ENCODE results near the gene ETNK1. TPM values are rescaled to one million over a fixed set of nuclear protein-coding genes. Genes with fewer than 3 reads are reported as not detected.

The ETNK1 gene
- 10 to 100 TPM; 50.9 to 77.4 (median 69.9) TPM for total RNA-seq
- 65.1 TPM for total RNA-seq (2013)
- 48.6 to 213 (median 113) reads per million in 29 experiments for total RNA-seq

GRCh38 chr12:22624870-22625761 is at the start of gene ETNK1:
Gene ETNK1, plus strand, starts transcription at chr12:22625171. Its CDS starts 260 bp downstream, at chr12:22625431.
- H3K27ac Mint-ChIP-seq: peak within 1 kb of the TSS; percentile 93 to 96
- H3K4me1 ChIP-seq (ENCODE audit: control insufficient read depth in 1 of 2, extremely low read depth in 1 of 2, insufficient read depth in 2 of 2, low read length in 2 of 2): peaks cover 8 to 35% of the 10 kb centered on the region in 2 experiments
- ATAC-seq (replicated peaks in 1 of 4) (peak; percentile 96 to 99 (median 98)), DNase-seq (peak; percentile 57 to 88 (median 76))
- H3K27me3 ChIP-seq (replicated peaks in 1 of 2; ENCODE audit: control insufficient read depth in 2 of 2, extremely low read depth in 1 of 2, insufficient read depth in 2 of 2, low read length in 1 of 2): peaks cover 0 to 4% of the 10 kb centered on the region in 2 experiments
- H3K4me3 ChIP-seq (ENCODE audit: control insufficient read depth in 1 of 2, extremely low read depth in 1 of 2, low read length in 1 of 2): peak within 1 kb of the TSS; percentile 84 to 97
- H3K9me3 ChIP-seq: no peaks in the 10 kb centered on the region
- CTCF ChIA-PET: interaction anchor here (0.7 to 1.6 kb wide), 8 partner anchors 15 to 110 kb away, joined by 3 to 5 read pairs (median 3); partner anchors contain the start of gene C2CD5 (in 2 of the 2)
- no peaks in the 10 kb centered on the region for H3K36me3 Mint-ChIP-seq
- peak within 1 kb of the TSS; percentile 85 to 99 (median 90) for H3K4me3 Mint-ChIP-seq
- POLR2A ChIA-PET: interaction anchor here (0.9 to 1.0 kb wide), 2 partner anchors 81 to 96 kb away, joined by 3 to 5 read pairs; partner anchors contain the start of gene C2CD5 (in 1 of the 2)
- H3K4me1 Mint-ChIP-seq: peaks cover 41 to 50% (median 44%) of the 10 kb centered on the region in 3 donors
- no peaks in the 10 kb centered on the region for H3K9me3 Mint-ChIP-seq
- H3K36me3 ChIP-seq (ENCODE audit: control insufficient read depth in 2 of 2, extremely low read depth in 1 of 2, insufficient read depth in 1 of 2, low read length in 1 of 2): no peaks in the 10 kb centered on the region
- peak within 1 kb of the TSS; percentile 93 for H3K27ac ChIP-seq (ENCODE audit: low read length)
- WGBS (ENCODE audit: insufficient coverage): 1% methylated on average over 71 of the region's 71 CpGs
- H3K27me3 Mint-ChIP-seq: peaks cover 6 to 10% of the 10 kb centered on the region in 2 donors

- no peaks in the 10 kb centered on the region for H3K9me3 Mint-ChIP-seq
- no peaks in the 10 kb centered on the region for H3K4me1 Mint-ChIP-seq
- peaks cover 0 to 3% of the 10 kb centered on the region in 2 donors for H3K27me3 Mint-ChIP-seq
- H3K27ac ChIP-seq (ENCODE audit: low read length): no peak overlapping the region
- no peaks in the 10 kb centered on the region for H3K36me3 ChIP-seq (ENCODE audit: control insufficient read depth in 2 of 2, extremely low read depth in 1 of 2, insufficient read depth in 1 of 2, low read length in 1 of 2)
- ChIA-PET CTCF (interaction anchor here (0.5 to 0.6 kb wide), 2 partner anchors 12 to 936 kb away, joined by 3 to 7 read pairs; no protein-coding TSS in a partner anchor), POLR2A (no interaction called here)
- H3K9me3 ChIP-seq: no peaks in the 10 kb centered on the region
- no peak overlapping the region for H3K27ac Mint-ChIP-seq
- WGBS (ENCODE audit: insufficient coverage): no CpG with 5 or more reads among the region's 1 CpG
- ATAC-seq (replicated peaks in 1 of 4): no peak
- no peaks in the 10 kb centered on the region for H3K36me3 Mint-ChIP-seq
- H3K4me1 ChIP-seq (ENCODE audit: control insufficient read depth in 1 of 2, extremely low read depth in 1 of 2, insufficient read depth in 2 of 2, low read length in 2 of 2): no peaks in the 10 kb centered on the region
- no peaks in the 10 kb centered on the region for H3K27me3 ChIP-seq (replicated peaks in 1 of 2; ENCODE audit: control insufficient read depth in 2 of 2, extremely low read depth in 1 of 2, insufficient read depth in 2 of 2, low read length in 1 of 2)
- no peak overlapping the region for H3K4me3 ChIP-seq (ENCODE audit: control insufficient read depth in 1 of 2, extremely low read depth in 1 of 2, low read length in 1 of 2)
- H3K4me3 Mint-ChIP-seq: no peak overlapping the region
- no peak for DNase-seq
Measured at GRCh38 chr12:22576065-22576464, 48.9 kb upstream of the ETNK1 start.

GRCh38 chr12:22576473-22576872 is 48.5 kb upstream of the ETNK1 start:
- no peak overlapping the region for H3K27ac ChIP-seq (ENCODE audit: low read length)
- ATAC-seq (replicated peaks in 1 of 4) (no peak), DNase-seq (no peak)
- Mint-ChIP-seq H3K9me3 (no peaks in the 10 kb centered on the region), H3K4me1 (no peaks in the 10 kb centered on the region), H3K36me3 (no peaks in the 10 kb centered on the region), H3K27me3 (peaks cover 0 to 3% of the 10 kb centered on the region in 2 donors), H3K4me3 (no peak overlapping the region), H3K27ac (no peak overlapping the region)
- CTCF ChIA-PET: no interaction called here
- no peaks in the 10 kb centered on the region for H3K4me1 ChIP-seq (ENCODE audit: control insufficient read depth in 1 of 2, extremely low read depth in 1 of 2, insufficient read depth in 2 of 2, low read length in 2 of 2)
- POLR2A ChIA-PET: no interaction called here
- no peak overlapping the region for H3K4me3 ChIP-seq (ENCODE audit: control insufficient read depth in 1 of 2, extremely low read depth in 1 of 2, low read length in 1 of 2)
- H3K36me3 ChIP-seq (ENCODE audit: control insufficient read depth in 2 of 2, extremely low read depth in 1 of 2, insufficient read depth in 1 of 2, low read length in 1 of 2): no peaks in the 10 kb centered on the region
- no peaks in the 10 kb centered on the region for H3K27me3 ChIP-seq (replicated peaks in 1 of 2; ENCODE audit: control insufficient read depth in 2 of 2, extremely low read depth in 1 of 2, insufficient read depth in 2 of 2, low read length in 1 of 2)
- WGBS (ENCODE audit: insufficient coverage): no CpG with 5 or more reads among the region's 2 CpGs
- no peaks in the 10 kb centered on the region for H3K9me3 ChIP-seq

GRCh38 chr12:22577667-22578066 is 47.3 kb upstream of the ETNK1 start:
- CTCF ChIA-PET: no interaction called here
- no peaks in the 10 kb centered on the region for H3K4me1 Mint-ChIP-seq

GRCh38 chr12:22578328-22578727 is 46.6 kb upstream of the ETNK1 start:
- no peak for ATAC-seq (replicated peaks in 1 of 4)
- CTCF ChIA-PET: no interaction called here
- Mint-ChIP-seq H3K36me3 (no peaks in the 10 kb centered on the region), H3K4me1 (no peaks in the 10 kb centered on the region), H3K4me3 (no peak overlapping the region), H3K27me3 (peaks cover 0 to 3% of the 10 kb centered on the region in 2 donors), H3K9me3 (no peaks in the 10 kb centered on the region), H3K27ac (no peak overlapping the region)
- POLR2A ChIA-PET: no interaction called here
- H3K4me3 ChIP-seq (ENCODE audit: control insufficient read depth in 1 of 2, extremely low read depth in 1 of 2, low read length in 1 of 2): no peak overlapping the region
- H3K27me3 ChIP-seq (replicated peaks in 1 of 2; ENCODE audit: control insufficient read depth in 2 of 2, extremely low read depth in 1 of 2, insufficient read depth in 2 of 2, low read length in 1 of 2): no peaks in the 10 kb centered on the region
- no peaks in the 10 kb centered on the region for H3K36me3 ChIP-seq (ENCODE audit: control insufficient read depth in 2 of 2, extremely low read depth in 1 of 2, insufficient read depth in 1 of 2, low read length in 1 of 2)
- H3K4me1 ChIP-seq (ENCODE audit: control insufficient read depth in 1 of 2, extremely low read depth in 1 of 2, insufficient read depth in 2 of 2, low read length in 2 of 2): no peaks in the 10 kb centered on the region
- no CpG with 5 or more reads among the region's 3 CpGs for WGBS (ENCODE audit: insufficient coverage)
- DNase-seq: no peak
- H3K9me3 ChIP-seq: no peaks in the 10 kb centered on the region
- no peak overlapping the region for H3K27ac ChIP-seq (ENCODE audit: low read length)

More at GRCh38 chr12:22577667-22578066, 47.3 kb upstream of the ETNK1 start:
- no peak for DNase-seq
- Mint-ChIP-seq H3K27ac (no peak overlapping the region), H3K27me3 (peaks cover 0 to 3% of the 10 kb centered on the region in 2 donors), H3K4me3 (no peak overlapping the region), H3K36me3 (no peaks in the 10 kb centered on the region), H3K9me3 (no peaks in the 10 kb centered on the region)
- Histone ChIP-seq H3K9me3 (no peaks in the 10 kb centered on the region), H3K27ac (ENCODE audit: low read length) (no peak overlapping the region), H3K4me1 (ENCODE audit: control insufficient read depth in 1 of 2, extremely low read depth in 1 of 2, insufficient read depth in 2 of 2, low read length in 2 of 2) (no peaks in the 10 kb centered on the region), H3K27me3 (replicated peaks in 1 of 2; ENCODE audit: control insufficient read depth in 2 of 2, extremely low read depth in 1 of 2, insufficient read depth in 2 of 2, low read length in 1 of 2) (no peaks in the 10 kb centered on the region), H3K36me3 (ENCODE audit: control insufficient read depth in 2 of 2, extremely low read depth in 1 of 2, insufficient read depth in 1 of 2, low read length in 1 of 2) (no peaks in the 10 kb centered on the region), H3K4me3 (ENCODE audit: control insufficient read depth in 1 of 2, extremely low read depth in 1 of 2, low read length in 1 of 2) (no peak overlapping the region)
- POLR2A ChIA-PET: no interaction called here
- ATAC-seq (replicated peaks in 1 of 4): no peak
- no CpG with 5 or more reads among the region's 1 CpG for WGBS (ENCODE audit: insufficient coverage)

GRCh38 chr12:22588817-22589216 is 36.2 kb upstream of the ETNK1 start:
- no peak overlapping the region for H3K27ac ChIP-seq (ENCODE audit: low read length)
- no peak overlapping the region for H3K4me3 ChIP-seq (ENCODE audit: control insufficient read depth in 1 of 2, extremely low read depth in 1 of 2, low read length in 1 of 2)
- H3K9me3 ChIP-seq: no peaks in the 10 kb centered on the region
- H3K27ac Mint-ChIP-seq: no peak overlapping the region
- H3K27me3 ChIP-seq (replicated peaks in 1 of 2; ENCODE audit: control insufficient read depth in 2 of 2, extremely low read depth in 1 of 2, insufficient read depth in 2 of 2, low read length in 1 of 2): peaks cover 0 to 2% of the 10 kb centered on the region in 2 experiments
- 71% methylated on average over 1 of the region's 4 CpGs for WGBS (ENCODE audit: insufficient coverage)
- H3K9me3 Mint-ChIP-seq: no peaks in the 10 kb centered on the region
- H3K4me3 Mint-ChIP-seq: no peak overlapping the region
- H3K36me3 Mint-ChIP-seq: no peaks in the 10 kb centered on the region
- ChIA-PET POLR2A (no interaction called here), CTCF (interaction anchor here in 1 of 2 donors (0.5 kb wide), 1 partner anchor 21 kb away, joined by 3 read pairs; no protein-coding TSS in a partner anchor)
- H3K4me1 Mint-ChIP-seq: no peaks in the 10 kb centered on the region
- no peaks in the 10 kb centered on the region for H3K4me1 ChIP-seq (ENCODE audit: control insufficient read depth in 1 of 2, extremely low read depth in 1 of 2, insufficient read depth in 2 of 2, low read length in 2 of 2)
- no peaks in the 10 kb centered on the region for H3K36me3 ChIP-seq (ENCODE audit: control insufficient read depth in 2 of 2, extremely low read depth in 1 of 2, insufficient read depth in 1 of 2, low read length in 1 of 2)
- DNase-seq (no peak), ATAC-seq (replicated peaks in 1 of 4) (no peak)
- H3K27me3 Mint-ChIP-seq: peaks cover 5 to 6% of the 10 kb centered on the region in 2 donors

Data from T-cell (primary cell).